ENCODE measurements around the gene TMEM225B.

- TF ChIP-seq, protein P1, sequence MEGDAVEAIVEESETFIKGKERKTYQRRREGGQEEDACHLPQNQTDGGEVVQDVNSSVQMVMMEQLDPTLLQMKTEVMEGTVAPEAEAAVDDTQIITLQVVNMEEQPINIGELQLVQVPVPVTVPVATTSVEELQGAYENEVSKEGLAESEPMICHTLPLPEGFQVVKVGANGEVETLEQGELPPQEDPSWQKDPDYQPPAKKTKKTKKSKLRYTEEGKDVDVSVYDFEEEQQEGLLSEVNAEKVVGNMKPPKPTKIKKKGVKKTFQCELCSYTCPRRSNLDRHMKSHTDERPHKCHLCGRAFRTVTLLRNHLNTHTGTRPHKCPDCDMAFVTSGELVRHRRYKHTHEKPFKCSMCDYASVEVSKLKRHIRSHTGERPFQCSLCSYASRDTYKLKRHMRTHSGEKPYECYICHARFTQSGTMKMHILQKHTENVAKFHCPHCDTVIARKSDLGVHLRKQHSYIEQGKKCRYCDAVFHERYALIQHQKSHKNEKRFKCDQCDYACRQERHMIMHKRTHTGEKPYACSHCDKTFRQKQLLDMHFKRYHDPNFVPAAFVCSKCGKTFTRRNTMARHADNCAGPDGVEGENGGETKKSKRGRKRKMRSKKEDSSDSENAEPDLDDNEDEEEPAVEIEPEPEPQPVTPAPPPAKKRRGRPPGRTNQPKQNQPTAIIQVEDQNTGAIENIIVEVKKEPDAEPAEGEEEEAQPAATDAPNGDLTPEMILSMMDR (IDR thresholded peaks at IDR 0.05; ENCODE audit: low read depth, low read length), result no peak
- no peak for TF ChIP-seq EZH2phosphoT487 (IDR thresholded peaks at IDR 0.05; ENCODE audit: low read depth)
Measured at GRCh38 chr7:99576251-99576650, 21.8 kb upstream of the TMEM225B start.

All from OCI-LY3 (cell line).